Stimulated activated naive CD8-positive, alpha-beta T cell treated with anti-CD3 and anti-CD28 coated beads, Interleukin-15, amount 100 ng/mL, for 72 hours (primary cell): Measurements from ENCODE around the gene SUSD1.

Source experiments
- ATAC-seq: fragments of 150-1000 bp; cut with Tn5 transposase; 2 replicates; pipeline ENCODE4 v1.10.0; 2021; ENCODE audit warnings: mild to moderate bottlenecking, moderate library complexity
- DNase-seq, 2 donors: peaks; one replicate each; pipeline ENCODE4 v3.0.0; 2021 to 2022
- H3K27ac Mint-ChIP-seq, 2 donors: one replicate each; pipeline ENCODE4 v1.8.0; 2022; ENCODE audit warnings: mild to moderate bottlenecking in 2 of 2, mixed read lengths in 2 of 2, moderate library complexity in 2 of 2
- H3K27me3 Mint-ChIP-seq: one replicate; pipeline ENCODE4 v1.8.0; 2022; ENCODE audit warnings: mixed read lengths
- H3K4me1 Mint-ChIP-seq: one replicate; pipeline ENCODE4 v1.8.0; 2022; ENCODE audit warnings: mild to moderate bottlenecking, mixed read lengths
- H3K4me3 Mint-ChIP-seq, 2 donors: one replicate each; pipeline ENCODE4 v1.8.0; 2022; ENCODE audit warnings: mild to moderate bottlenecking in 2 of 2, mixed read lengths in 2 of 2, moderate library complexity in 1 of 2
- H3K9me3 Mint-ChIP-seq, 2 donors: one replicate each; pipeline ENCODE4 v1.8.0; 2022; ENCODE audit warnings: mixed read lengths in 2 of 2

The SUSD1 gene

DNA sequence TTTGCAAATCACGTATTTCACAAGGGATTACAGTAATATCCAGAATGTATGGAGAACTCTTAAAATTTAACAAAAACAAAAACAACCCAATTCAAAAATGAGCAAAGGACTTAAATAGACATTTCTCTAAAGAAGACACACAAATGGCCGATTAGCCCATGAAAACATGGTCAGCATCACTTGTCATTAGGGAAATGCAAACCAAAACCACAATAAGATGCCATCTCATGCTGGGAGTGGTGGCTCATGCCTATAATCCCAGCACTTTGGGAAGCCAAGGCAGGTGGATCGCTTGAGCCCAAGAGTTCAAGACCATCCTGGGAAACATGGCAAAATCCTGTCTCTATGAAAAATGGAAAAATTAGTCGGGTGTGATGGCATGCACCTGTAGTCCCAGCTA, 120.2 kb downstream of the SUSD1 start:
- ATAC-seq, result no peak
- no peak for DNase-seq
- Mint-ChIP-seq H3K4me1 (peaks cover 17% of the 10 kb centered on the region), H3K4me3 (no peak overlapping the region), H3K27me3 (peaks cover 8% of the 10 kb centered on the region), H3K27ac (no peak overlapping the region), H3K9me3 (no peaks in the 10 kb centered on the region)

DNA sequence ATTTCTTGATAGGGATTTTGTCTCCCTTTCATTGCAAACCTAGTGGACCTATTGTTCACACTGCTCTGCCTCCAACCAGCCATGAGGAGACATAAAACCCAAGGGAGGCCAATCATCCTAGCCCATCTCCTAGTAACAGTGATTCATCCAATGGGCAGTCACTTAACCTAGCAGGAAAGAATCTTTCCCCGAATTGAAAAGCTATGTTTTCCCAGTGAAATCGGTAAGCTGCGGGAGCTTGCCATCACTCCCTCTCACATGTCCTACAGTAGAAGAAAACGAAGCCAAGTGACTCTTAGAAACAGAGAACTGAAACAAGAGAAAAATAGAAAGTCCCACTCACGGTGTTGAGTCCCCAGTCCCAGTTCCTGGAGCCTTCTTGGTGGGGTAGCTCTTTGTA, 123.3 kb downstream of the SUSD1 start:
- peaks cover 21% of the 10 kb centered on the region for H3K4me1 Mint-ChIP-seq
- H3K4me3 Mint-ChIP-seq, result no peak overlapping the region
- H3K27ac Mint-ChIP-seq, result no peak overlapping the region
- H3K27me3 Mint-ChIP-seq, result peaks cover 3% of the 10 kb centered on the region
- ATAC-seq (no peak), DNase-seq (no peak)
- peaks cover 16 to 24% of the 10 kb centered on the region in 2 donors for H3K9me3 Mint-ChIP-seq

DNA sequence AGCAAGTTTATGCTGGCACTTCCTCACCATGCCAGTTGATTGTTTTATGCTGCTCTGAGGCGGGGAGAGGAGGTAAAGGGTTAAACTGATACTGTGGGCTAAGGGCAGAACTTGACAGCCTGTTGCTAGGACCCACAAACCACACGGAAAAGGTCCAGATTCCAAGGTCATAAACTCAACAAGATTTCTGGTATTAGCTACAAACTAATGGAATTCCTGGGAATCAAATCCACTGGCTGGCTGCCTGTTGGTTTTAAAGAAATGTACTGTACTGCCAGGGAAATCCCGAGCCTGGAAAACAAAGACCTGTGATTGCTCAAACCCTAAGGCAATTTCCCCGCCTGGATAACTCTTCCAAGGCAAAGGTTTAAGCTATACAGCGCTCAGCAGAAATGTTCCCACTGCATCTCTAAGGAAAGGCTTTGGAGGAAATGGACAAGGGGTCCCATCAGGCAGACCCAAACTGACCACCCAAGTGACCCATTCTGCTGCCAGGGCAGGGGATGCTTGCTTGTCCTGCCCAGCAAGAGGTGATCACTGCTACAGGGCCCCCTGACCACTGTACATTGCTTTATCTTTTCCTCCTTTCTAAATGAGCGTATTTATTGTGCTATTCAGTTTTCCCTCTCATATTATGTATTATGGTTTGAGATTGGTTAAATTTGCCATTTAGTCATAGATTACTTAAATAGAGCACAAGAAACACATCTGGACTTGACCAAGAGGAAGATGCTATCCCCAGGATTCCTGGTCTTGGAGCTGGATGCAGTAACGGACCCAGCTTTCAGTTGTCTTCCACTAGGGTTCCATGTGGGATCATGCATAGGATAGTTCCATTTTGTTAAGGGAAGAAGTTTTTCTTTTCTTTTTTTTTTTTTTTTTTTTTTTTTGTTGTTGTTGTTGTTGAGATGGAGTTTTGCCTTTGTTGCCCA, 124.3 kb downstream of the SUSD1 start:
- ATAC-seq (no peak), DNase-seq (no peak)
- Mint-ChIP-seq H3K27me3 (peaks cover 2% of the 10 kb centered on the region), H3K9me3 (peaks cover 16 to 26% of the 10 kb centered on the region in 2 donors), H3K4me3 (no peak overlapping the region), H3K4me1 (peaks cover 14% of the 10 kb centered on the region), H3K27ac (no peak overlapping the region)

GRCh38 chr9:112049811-112050516, 125.1 kb downstream of the SUSD1 start:
- Mint-ChIP-seq H3K27ac (no peak overlapping the region), H3K9me3 (peaks cover 16 to 33% of the 10 kb centered on the region in 2 donors), H3K27me3 (peaks cover 10% of the 10 kb centered on the region), H3K4me1 (peaks cover 13% of the 10 kb centered on the region), H3K4me3 (no peak overlapping the region)
- ATAC-seq, result no peak
- no peak for DNase-seq

DNA sequence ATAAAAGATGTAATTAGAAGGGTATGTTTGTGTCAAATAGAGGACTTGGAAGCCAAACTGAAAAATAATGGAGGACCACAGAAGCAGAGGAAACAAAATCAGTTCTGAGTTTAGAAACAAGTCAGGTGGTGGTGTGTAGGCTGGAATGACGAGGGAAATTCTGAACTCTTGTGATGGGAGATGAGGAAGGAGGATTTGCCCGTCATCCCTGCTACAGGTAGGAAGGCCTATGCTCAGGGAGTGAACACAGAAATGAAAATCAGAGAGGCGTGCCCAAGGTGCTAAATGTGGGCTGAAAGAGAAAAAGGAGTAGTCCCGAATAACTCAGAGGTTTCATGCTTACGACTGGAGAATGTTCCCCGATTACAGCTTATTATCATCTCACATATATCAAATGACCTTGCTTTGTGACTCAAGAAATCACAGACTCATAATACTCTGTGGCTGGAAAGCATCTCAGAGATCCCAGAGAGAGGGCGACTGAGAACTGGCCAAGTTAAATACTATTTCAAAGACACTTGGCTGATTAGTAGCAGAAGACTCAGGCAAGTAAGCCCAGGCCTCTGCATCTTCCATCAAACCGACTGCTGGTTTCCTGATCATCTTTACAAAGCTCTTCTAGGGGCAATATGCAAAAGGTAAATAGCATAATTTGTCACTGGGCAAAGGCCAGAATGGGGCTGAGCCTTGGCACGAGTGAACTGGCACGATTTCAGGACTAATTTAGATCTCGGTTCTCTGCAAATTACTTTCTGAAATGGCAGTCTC, 126.0 kb downstream of the SUSD1 start:
- H3K27ac Mint-ChIP-seq, result no peak overlapping the region
- peaks cover 16 to 33% of the 10 kb centered on the region in 2 donors for H3K9me3 Mint-ChIP-seq
- H3K4me3 Mint-ChIP-seq, result no peak overlapping the region
- H3K4me1 Mint-ChIP-seq, result peaks cover 13% of the 10 kb centered on the region
- no peak for DNase-seq
- peaks cover 10% of the 10 kb centered on the region for H3K27me3 Mint-ChIP-seq
- ATAC-seq, result no peak

DNA sequence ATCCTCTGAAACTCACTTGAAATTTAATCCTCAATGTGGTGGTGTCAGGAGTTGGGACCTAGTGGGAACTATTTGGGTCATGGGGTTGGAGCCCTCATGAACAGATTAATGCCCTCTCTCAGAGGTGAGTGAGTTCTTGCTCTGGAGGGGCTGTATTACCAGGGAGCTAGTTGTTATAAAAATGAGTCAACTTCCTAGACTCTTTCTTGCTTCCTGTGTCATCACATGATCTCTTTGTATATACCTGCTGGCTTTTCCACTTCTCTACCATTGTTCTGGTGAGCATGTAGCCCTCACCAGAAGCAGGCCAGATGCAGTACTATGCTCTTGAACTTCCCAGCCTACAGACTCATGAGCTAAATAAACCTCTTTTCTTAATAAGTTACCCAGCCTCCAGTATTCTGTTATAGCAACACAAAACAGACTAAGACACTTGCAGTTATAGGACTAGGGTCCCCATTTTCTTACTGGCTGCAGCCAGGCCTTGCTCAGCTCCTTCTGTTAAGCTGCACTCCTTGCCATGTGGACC, 127.5 kb downstream of the SUSD1 start:
- ATAC-seq (peak; percentile 75), DNase-seq (no peak)
- H3K27ac Mint-ChIP-seq, result peak overlapping the region in 1 of 2 donors; percentile 16
- no peak overlapping the region for H3K4me3 Mint-ChIP-seq
- peaks cover 10% of the 10 kb centered on the region for H3K27me3 Mint-ChIP-seq
- H3K4me1 Mint-ChIP-seq, result peaks cover 13% of the 10 kb centered on the region
- peaks cover 16 to 33% of the 10 kb centered on the region in 2 donors for H3K9me3 Mint-ChIP-seq

GRCh38 chr9:112046181-112046580, 128.9 kb downstream of the SUSD1 start:
- no peak for ATAC-seq
- Mint-ChIP-seq H3K9me3 (peaks cover 16 to 40% of the 10 kb centered on the region in 2 donors), H3K27ac (no peak overlapping the region), H3K4me3 (no peak overlapping the region), H3K27me3 (peaks cover 22% of the 10 kb centered on the region), H3K4me1 (peaks cover 22% of the 10 kb centered on the region)
- DNase-seq, result no peak

DNA sequence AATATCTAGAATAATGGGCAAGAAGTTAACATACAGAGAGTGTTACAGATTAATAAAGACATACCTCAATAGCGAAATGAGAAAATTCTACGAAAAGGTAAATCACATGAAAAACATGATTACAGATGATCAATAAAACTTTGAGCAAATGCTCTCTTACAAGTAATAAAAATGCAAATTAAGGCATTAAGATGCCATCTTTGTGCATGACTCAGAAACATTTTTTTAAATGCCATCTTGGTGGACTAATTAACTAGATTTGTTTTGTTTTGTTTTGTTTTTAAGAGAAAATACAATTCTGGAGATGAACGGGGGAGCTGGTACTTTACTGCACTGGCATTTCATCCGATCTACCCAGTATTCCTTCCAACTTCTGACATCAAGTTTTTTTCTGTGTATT, 130.2 kb downstream of the SUSD1 start:
- H3K4me3 Mint-ChIP-seq, result no peak overlapping the region
- ATAC-seq, result no peak
- no peak overlapping the region for H3K27ac Mint-ChIP-seq
- H3K4me1 Mint-ChIP-seq, result peaks cover 26% of the 10 kb centered on the region
- H3K9me3 Mint-ChIP-seq, result peaks cover 16 to 40% of the 10 kb centered on the region in 2 donors
- peaks cover 32% of the 10 kb centered on the region for H3K27me3 Mint-ChIP-seq
- DNase-seq, result no peak

DNA sequence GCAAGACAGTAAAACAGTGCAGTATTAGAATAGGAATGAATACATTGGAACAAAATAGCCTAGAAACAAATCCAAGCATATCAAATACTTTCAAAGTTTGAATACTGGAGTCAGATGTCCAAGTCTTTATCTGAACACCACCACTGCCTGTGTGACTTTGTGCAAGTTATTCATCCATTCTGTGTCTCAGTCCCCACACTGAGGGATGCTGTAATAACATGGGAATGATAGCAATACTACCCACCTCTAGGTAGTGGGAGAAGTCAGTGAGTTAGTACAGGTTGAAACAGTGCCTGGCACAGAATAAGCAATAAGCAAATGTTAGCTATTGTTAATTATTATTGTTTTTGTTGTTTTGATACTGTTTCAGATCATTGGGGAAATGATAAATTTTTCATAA, 130.9 kb downstream of the SUSD1 start:
- Mint-ChIP-seq H3K9me3 (peaks cover 16 to 40% of the 10 kb centered on the region in 2 donors), H3K27me3 (peaks cover 38% of the 10 kb centered on the region), H3K4me1 (peaks cover 30% of the 10 kb centered on the region), H3K27ac (no peak overlapping the region), H3K4me3 (no peak overlapping the region)
- DNase-seq (no peak), ATAC-seq (no peak)

GRCh38 chr9:112043423-112043822, 131.7 kb downstream of the SUSD1 start:
- DNase-seq (no peak), ATAC-seq (no peak)
- H3K4me1 Mint-ChIP-seq, result peaks cover 37% of the 10 kb centered on the region
- H3K27me3 Mint-ChIP-seq, result peaks cover 38% of the 10 kb centered on the region
- H3K9me3 Mint-ChIP-seq, result peaks cover 10 to 32% of the 10 kb centered on the region in 2 donors
- H3K4me3 Mint-ChIP-seq, result no peak overlapping the region
- no peak overlapping the region for H3K27ac Mint-ChIP-seq

DNA sequence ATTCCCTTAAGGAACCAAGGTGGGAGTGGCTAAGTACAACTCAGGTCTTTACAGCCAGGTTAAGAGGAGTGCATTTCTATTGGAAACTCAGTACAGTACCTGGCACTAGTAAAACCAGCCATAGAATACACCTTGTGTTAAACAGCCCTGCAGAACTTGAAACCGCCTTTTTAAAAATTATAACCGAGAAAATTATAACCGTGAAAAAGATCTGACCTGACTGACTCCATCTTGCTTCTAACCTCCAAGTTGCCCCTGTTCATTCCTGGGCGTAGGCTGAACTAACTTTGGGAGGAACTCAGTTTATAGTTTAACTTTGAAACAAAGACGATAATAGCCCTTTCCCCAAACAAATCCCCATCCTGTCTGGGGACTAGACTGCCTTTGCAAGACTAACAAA, 132.3 kb downstream of the SUSD1 start:
- no peak for DNase-seq
- Mint-ChIP-seq H3K4me1 (peaks cover 41% of the 10 kb centered on the region), H3K27me3 (peaks cover 38% of the 10 kb centered on the region), H3K4me3 (no peak overlapping the region), H3K27ac (no peak overlapping the region), H3K9me3 (peaks cover 4 to 26% of the 10 kb centered on the region in 2 donors)
- no peak for ATAC-seq

- H3K27ac Mint-ChIP-seq, result no peak overlapping the region
- peaks cover 38% of the 10 kb centered on the region for H3K27me3 Mint-ChIP-seq
- no peak for ATAC-seq
- H3K4me3 Mint-ChIP-seq, result no peak overlapping the region
- peaks cover 0 to 21% of the 10 kb centered on the region in 2 donors for H3K9me3 Mint-ChIP-seq
- H3K4me1 Mint-ChIP-seq, result peaks cover 41% of the 10 kb centered on the region
- DNase-seq, result no peak
Measured at GRCh38 chr9:112042244-112042638, 132.9 kb downstream of the SUSD1 start.

- Mint-ChIP-seq H3K9me3 (peaks cover 0 to 15% of the 10 kb centered on the region in 2 donors), H3K27me3 (peaks cover 38% of the 10 kb centered on the region), H3K27ac (no peak overlapping the region), H3K4me3 (no peak overlapping the region), H3K4me1 (peaks cover 41% of the 10 kb centered on the region)
- no peak for ATAC-seq
- DNase-seq, result no peak
Measured at GRCh38 chr9:112041536-112042243, 133.4 kb downstream of the SUSD1 start.

GRCh38 chr9:112041199-112041535, 133.9 kb downstream of the SUSD1 start:
- Mint-ChIP-seq H3K4me3 (no peak overlapping the region), H3K9me3 (peaks cover 0 to 15% of the 10 kb centered on the region in 2 donors), H3K27me3 (peaks cover 38% of the 10 kb centered on the region), H3K4me1 (peaks cover 43% of the 10 kb centered on the region), H3K27ac (no peak overlapping the region)
- DNase-seq, result no peak
- ATAC-seq, result no peak

DNA sequence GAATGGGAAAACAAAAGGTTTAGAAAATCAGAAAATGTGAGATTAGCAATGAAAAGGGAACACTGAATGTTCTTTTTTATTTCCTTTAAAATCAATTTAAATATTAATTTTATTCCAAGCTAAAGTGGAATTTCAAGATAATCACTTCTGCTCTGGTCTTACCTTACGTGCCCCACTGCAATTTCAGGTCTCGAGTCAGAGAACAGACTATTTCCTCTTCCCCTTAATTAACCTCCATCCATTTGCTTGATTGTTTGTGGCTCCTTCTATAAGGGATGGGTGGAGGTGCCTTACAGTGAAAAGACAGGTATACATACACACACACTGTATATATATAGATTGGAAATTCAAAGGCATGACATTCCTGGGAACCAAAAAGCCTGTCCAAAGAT, 137.1 kb downstream of the SUSD1 start:
- DNase-seq, result no peak
- ATAC-seq, result no peak
- H3K4me1 Mint-ChIP-seq, result peaks cover 71% of the 10 kb centered on the region
- peaks cover 0 to 7% of the 10 kb centered on the region in 2 donors for H3K9me3 Mint-ChIP-seq
- peaks cover 55% of the 10 kb centered on the region for H3K27me3 Mint-ChIP-seq
- peak overlapping the region; percentile 50 to 51 for H3K4me3 Mint-ChIP-seq
- H3K27ac Mint-ChIP-seq, result no peak overlapping the region
